Measurements from ENCODE around the gene PANK1.

PANK1 gene

DNA sequence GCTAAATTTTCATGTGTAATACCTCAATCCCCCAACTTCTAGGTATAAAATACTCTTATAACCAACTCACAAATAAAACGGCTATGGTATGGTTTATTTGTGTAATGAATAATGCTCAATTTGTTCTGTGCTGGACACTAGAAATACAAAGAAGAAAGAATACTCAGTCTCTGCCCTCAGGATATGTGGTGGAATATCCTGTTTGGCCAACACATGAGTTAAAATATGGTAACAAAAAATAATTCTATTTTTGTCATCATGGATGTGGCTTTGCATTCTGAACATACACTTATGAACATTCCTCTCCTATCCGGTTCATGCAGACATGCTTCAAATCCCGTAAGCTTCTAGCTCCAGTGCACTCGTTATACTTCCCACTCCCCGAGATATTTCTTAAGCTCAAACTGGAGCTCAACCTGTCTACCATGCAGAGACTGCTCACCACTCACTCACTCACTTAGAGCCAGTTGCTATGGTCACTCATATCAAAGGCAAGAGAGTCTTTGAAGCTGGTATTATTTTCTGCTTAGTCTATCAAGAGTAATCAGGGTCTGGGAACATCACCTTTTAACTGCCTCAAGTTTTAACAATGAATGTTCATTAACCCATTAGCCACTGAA lies 55.8 kb downstream of the PANK1 start:
- TF ChIP-seq, protein P1, sequence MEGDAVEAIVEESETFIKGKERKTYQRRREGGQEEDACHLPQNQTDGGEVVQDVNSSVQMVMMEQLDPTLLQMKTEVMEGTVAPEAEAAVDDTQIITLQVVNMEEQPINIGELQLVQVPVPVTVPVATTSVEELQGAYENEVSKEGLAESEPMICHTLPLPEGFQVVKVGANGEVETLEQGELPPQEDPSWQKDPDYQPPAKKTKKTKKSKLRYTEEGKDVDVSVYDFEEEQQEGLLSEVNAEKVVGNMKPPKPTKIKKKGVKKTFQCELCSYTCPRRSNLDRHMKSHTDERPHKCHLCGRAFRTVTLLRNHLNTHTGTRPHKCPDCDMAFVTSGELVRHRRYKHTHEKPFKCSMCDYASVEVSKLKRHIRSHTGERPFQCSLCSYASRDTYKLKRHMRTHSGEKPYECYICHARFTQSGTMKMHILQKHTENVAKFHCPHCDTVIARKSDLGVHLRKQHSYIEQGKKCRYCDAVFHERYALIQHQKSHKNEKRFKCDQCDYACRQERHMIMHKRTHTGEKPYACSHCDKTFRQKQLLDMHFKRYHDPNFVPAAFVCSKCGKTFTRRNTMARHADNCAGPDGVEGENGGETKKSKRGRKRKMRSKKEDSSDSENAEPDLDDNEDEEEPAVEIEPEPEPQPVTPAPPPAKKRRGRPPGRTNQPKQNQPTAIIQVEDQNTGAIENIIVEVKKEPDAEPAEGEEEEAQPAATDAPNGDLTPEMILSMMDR (IDR thresholded peaks at IDR 0.05; ENCODE audit: low read depth, low read length, missing control alignments): no peak
- no peak overlapping the region for H3K4me3 ChIP-seq (replicated peaks; ENCODE audit: low read depth, low read length)
- DNase-seq (ENCODE audit: extremely low read depth, low read depth): no peak

DNA sequence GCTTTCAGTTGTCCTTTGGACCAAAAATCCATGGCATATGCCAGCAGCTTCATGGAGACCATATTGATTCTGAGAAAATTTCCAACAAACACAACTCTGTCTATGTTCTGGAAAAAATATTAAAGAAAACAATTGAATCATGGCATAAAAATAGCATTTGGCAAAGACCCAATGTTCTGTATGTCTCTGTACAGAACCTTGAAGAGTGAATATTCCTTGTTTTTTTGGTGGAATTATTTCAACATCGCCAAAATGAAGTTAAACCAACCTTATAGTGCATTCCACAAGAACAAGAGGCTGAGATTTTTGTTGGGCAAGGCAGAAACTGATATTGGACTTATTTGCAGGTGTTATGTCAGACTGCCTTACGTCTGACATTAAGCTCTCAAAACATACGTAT lies 56.4 kb downstream of the PANK1 start:
- H3K4me3 ChIP-seq (replicated peaks; ENCODE audit: low read depth, low read length): no peak overlapping the region
- DNase-seq (ENCODE audit: extremely low read depth, low read depth): no peak
- TF ChIP-seq, protein P1 (IDR thresholded peaks at IDR 0.05; ENCODE audit: low read depth, low read length, missing control alignments): no peak

DNA sequence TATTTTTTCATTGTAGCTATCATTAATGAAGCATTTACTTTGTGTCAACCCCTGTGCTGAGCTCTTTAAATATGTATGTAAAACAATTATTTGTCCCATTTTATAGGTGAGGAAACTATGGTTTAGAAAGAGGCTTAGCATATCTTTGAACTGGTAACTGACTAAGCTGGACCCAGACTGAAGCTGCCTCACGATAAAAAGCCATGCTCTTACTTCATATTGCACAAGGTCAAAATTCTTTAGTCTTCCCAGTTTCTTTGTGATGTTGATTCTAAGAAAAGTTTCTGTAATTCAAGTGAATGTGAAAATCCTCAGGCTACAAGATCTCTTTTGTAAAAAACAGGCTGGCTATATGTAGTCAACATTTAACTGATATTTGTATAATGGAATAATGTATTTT lies 63.0 kb downstream of the PANK1 start:
- no peak for DNase-seq (ENCODE audit: extremely low read depth, low read depth)
- TF ChIP-seq, protein P1 (IDR thresholded peaks at IDR 0.05; ENCODE audit: low read depth, low read length, missing control alignments): no peak

DNA sequence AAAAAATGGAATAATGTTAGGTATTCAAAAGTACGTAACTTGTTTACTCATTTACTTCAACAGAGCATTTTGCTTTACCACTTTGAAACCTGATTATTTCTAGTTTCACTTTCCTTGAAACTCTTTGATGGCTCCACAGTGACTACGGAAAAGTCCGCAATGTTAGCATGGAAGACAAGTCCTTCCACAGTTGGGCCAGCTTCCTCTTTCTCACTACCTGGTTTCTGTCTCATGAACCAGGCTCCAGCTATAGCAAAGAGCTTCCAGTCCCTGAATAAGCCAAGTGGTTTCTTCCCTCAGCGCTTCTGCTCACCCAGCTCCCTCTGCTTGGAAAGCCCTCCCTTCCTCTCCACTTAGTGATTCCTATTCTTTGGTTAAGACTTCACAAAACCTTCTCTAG lies 64.8 kb downstream of the PANK1 start:
- TF ChIP-seq, protein P1 (IDR thresholded peaks at IDR 0.05; ENCODE audit: low read depth, low read length, missing control alignments): no peak
- DNase-seq (ENCODE audit: extremely low read depth, low read depth): no peak
- H3K4me3 ChIP-seq (replicated peaks; ENCODE audit: low read depth, low read length): no peak overlapping the region

More for the DNA sequence above, 63.0 kb downstream of the PANK1 start:
- no peak overlapping the region for H3K4me3 ChIP-seq (replicated peaks; ENCODE audit: low read depth, low read length)

GRCh38 chr10:89576696-89577095 lies 68.3 kb downstream of the PANK1 start:
- no peak overlapping the region for H3K4me3 ChIP-seq (replicated peaks; ENCODE audit: low read depth, low read length)
- TF ChIP-seq, protein P1 (IDR thresholded peaks at IDR 0.05; ENCODE audit: low read depth, low read length, missing control alignments): no peak
- DNase-seq (ENCODE audit: extremely low read depth, low read depth): no peak

GRCh38 chr10:89576022-89576421 lies 69.0 kb downstream of the PANK1 start:
- TF ChIP-seq, protein P1 (IDR thresholded peaks at IDR 0.05; ENCODE audit: low read depth, low read length, missing control alignments): no peak
- DNase-seq (ENCODE audit: extremely low read depth, low read depth): no peak

DNA sequence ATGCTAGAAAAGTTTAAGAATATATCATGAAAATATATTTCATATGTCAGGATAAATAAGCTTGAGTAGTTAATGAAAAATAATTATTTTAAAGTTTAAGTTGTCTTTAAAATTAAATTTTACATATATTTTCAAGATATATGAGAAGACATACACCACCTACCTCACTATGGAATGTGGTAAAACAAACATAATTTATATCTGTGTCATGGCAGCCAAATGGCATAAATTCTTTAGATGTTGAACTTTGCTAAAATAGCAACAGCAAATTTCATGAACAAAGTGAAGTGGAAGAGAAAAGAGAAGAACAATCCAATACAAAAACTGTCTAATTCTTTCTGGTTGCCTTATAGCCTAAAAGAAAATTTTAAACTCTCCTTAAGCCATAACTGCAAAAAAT lies 70.0 kb downstream of the PANK1 start:
- H3K4me3 ChIP-seq (replicated peaks; ENCODE audit: low read depth, low read length): no peak overlapping the region
- DNase-seq (ENCODE audit: extremely low read depth, low read depth): no peak
- TF ChIP-seq, protein P1 (IDR thresholded peaks at IDR 0.05; ENCODE audit: low read depth, low read length, missing control alignments): no peak

More at GRCh38 chr10:89576022-89576421, 69.0 kb downstream of the PANK1 start:
- H3K4me3 ChIP-seq (replicated peaks; ENCODE audit: low read depth, low read length): no peak overlapping the region
